ENCODE measurements around the gene ATP6V0E1.
"Not testable (repeated sequence)": the region's sequence is repeated elsewhere in the genome, so short reads cannot be mapped to it uniquely, and the experiment has no call there.

Gene ATP6V0E1

DNA sequence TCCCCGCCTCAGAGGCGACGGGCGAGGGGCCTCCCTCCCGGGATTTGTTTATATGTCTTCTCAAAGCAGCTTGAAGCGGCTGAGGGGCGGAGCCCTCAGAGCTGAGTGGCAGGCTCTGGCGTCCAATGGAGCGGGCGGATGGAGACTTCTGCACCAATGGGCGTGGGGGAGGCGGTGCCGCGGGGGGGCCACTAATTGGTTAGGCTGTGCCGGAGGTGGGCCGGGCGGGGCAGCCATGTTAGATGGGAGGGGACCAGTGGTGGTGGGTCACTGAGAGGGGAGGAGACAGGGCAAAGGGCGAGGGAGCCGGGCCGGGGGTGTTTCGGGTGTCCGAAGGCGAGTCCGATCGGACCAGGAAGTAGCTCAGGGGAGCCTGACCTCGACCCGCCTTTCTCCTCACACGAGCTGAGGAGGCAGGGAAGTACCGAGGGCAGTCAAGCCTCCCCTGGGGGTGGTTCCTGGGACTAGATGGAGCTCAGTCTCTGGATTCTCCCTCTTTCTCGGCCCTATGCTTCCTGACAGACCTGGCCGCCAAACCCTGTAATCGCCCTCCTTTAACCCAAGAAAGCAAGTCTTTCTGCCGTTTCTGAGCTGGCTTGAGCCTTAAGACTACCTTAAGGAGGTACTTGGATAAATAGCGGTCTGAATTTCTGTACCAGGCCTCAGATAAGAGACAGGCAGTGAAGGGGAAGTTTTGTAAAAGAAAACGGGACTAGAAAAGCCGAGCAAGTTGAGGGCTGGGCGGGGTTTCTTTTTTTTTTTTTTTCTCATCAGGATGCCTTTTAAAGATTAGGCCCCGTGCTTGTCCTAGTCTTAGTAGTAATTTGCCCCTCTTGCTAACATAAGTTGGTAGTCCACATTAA lies 73.7 kb downstream of the ATP6V0E1 start:
- peak; percentile 100 for DNase-seq (ENCODE audit: low spot score)
- POLR2A ChIA-PET (ENCODE audit: low non-redundant PET): interaction anchor here (0.6 to 0.7 kb wide), 3 partner anchors 87 to 286 kb away, joined by 3 to 4 read pairs (median 3); no protein-coding TSS in a partner anchor
- TF ChIP-seq, protein P1, sequence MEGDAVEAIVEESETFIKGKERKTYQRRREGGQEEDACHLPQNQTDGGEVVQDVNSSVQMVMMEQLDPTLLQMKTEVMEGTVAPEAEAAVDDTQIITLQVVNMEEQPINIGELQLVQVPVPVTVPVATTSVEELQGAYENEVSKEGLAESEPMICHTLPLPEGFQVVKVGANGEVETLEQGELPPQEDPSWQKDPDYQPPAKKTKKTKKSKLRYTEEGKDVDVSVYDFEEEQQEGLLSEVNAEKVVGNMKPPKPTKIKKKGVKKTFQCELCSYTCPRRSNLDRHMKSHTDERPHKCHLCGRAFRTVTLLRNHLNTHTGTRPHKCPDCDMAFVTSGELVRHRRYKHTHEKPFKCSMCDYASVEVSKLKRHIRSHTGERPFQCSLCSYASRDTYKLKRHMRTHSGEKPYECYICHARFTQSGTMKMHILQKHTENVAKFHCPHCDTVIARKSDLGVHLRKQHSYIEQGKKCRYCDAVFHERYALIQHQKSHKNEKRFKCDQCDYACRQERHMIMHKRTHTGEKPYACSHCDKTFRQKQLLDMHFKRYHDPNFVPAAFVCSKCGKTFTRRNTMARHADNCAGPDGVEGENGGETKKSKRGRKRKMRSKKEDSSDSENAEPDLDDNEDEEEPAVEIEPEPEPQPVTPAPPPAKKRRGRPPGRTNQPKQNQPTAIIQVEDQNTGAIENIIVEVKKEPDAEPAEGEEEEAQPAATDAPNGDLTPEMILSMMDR (conservative IDR thresholded peaks at IDR 0.05; ENCODE audit: low read depth): no peak
- H3K27ac ChIP-seq: peak overlapping the region; percentile 90
- CTCF ChIA-PET: interaction anchor here (0.5 to 1.1 kb wide), 5 partner anchors 14 to 1260 kb away, joined by 3 to 4 read pairs (median 4); partner anchors contain the start of gene ATP6V0E1

DNA sequence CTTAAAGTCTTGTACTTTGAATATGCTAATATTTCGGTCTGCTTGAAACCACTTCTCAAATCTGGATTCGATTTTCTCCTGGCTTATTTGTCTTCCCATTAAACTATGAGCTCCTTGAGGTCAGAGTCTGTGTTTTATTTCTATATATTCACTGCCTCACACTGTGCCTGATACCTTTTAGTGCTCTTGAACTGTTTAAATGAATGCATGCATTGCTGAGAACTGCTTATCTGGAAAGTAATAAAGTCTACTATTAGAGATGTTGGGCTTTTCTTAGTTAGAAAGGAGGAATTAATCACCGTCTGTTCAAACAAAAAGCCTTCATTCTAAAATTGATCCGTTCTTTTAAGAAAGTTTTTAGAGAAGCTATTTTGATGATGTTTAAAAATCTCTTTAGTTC lies 78.6 kb downstream of the ATP6V0E1 start:
- ChIA-PET POLR2A (ENCODE audit: low non-redundant PET) (no interaction called here), CTCF (no interaction called here)
- no peak overlapping the region for H3K27ac ChIP-seq
- TF ChIP-seq, protein P1 (conservative IDR thresholded peaks at IDR 0.05; ENCODE audit: low read depth): no peak
- DNase-seq (ENCODE audit: low spot score): no peak

DNA sequence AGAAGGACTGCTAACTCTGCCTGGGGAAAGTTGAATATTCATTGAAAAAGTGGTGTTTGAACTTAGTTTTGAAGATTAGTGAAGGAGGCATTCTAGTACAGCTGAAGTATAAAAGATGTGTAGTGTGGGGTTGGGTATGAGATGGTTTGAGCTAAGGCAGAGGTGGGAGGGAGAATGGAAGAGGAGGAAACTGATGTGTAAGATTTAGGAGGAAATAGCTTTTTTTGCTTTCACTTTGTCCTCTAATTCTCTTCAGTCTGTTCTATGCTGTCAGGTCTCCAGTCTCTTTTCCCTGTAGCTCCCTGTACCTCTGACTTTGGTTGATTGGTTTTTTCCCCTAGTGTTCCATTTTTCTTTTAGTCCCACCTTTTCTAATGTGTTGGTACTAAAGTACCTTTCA lies 81.6 kb downstream of the ATP6V0E1 start:
- POLR2A ChIA-PET (ENCODE audit: low non-redundant PET): no interaction called here
- H3K27ac ChIP-seq: no peak overlapping the region
- CTCF ChIA-PET: no interaction called here
- TF ChIP-seq, protein P1 (conservative IDR thresholded peaks at IDR 0.05; ENCODE audit: low read depth): no peak
- no peak for DNase-seq (ENCODE audit: low spot score)

DNA sequence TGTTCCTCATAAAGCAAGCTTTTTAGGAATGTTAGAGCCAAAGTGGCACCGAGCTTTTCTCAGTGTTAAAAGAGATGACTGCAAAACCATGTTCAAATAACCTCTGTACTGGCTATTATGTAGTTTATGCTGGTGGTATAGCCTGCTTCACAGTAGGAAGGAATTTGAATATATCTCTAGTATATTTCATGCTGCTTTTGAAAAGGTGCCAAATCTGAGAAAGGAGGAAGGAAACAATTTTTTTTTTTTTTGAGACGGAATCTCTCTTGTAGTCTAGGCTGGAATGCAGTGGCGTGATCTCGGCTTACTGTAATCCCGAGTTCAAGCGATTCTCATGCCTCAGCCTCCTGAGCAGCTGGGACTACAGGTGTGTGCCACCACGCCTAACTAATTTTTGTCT lies 86.1 kb downstream of the ATP6V0E1 start:
- CTCF ChIA-PET: no interaction called here
- H3K27ac ChIP-seq: no peak overlapping the region
- TF ChIP-seq, protein P1 (conservative IDR thresholded peaks at IDR 0.05; ENCODE audit: low read depth): no peak
- DNase-seq (ENCODE audit: low spot score): no peak
- POLR2A ChIA-PET (ENCODE audit: low non-redundant PET): no interaction called here

DNA sequence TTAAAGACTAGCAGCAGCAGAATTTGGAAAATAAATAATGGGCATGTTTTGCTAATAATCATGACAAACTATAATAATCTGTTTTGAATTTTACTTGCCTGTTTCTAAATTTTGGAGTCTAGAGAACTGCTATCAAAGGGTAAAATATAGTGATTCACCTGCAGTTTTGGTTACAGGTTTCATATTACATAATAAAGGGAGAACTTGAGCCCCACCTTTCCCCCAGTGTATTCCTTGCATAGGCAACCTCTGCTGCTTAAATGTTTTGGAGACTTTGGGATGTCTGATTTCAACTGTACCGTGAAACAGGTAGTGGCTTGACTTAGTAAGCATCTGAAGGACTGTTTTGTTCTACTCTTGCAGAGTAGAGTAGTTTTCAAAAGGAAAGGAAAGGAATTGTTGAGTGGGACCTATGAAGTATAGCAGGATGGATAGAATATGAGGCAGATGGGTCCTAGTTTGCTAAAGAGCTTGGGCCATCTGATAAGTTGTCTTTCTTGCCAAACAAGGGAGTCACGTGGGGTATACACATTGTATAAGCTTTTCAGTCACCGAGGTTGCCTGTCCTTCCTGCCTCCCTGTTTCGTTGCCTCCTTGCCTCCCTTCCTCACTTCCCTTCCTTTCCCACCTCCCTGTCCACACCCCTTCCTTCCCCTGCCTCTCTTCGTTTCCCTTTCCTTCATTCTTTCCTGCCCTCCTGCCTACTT lies 91.7 kb downstream of the ATP6V0E1 start:
- ChIA-PET POLR2A (ENCODE audit: low non-redundant PET) (no interaction called here), CTCF (no interaction called here)
- no peak overlapping the region for H3K27ac ChIP-seq

DNA sequence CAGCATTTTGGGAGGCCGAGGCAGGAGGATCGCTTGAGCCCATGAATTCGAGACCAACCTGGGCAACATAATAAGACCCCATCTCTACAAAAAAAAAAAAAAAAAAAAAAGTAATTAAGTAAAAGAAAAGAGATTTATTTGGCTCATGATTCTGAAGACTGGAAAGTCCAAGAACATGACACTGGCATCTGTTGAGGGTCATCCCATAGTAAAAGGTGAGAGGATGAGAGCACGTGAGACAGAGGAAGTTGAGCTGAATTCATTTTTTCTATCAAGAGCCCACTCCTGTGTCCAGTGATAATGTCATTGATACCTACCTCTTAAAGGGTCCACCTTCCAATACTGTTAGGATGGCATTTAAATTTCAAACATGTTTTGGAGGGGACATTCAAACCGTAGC lies 92.4 kb downstream of the ATP6V0E1 start:
- ChIA-PET CTCF (no interaction called here), POLR2A (ENCODE audit: low non-redundant PET) (no interaction called here)
- H3K27ac ChIP-seq: no peak overlapping the region
- TF ChIP-seq, protein P1 (conservative IDR thresholded peaks at IDR 0.05; ENCODE audit: low read depth): no peak
- DNase-seq (ENCODE audit: low spot score): no peak

More for the DNA sequence above, 91.7 kb downstream of the ATP6V0E1 start:
- TF ChIP-seq, protein P1 (conservative IDR thresholded peaks at IDR 0.05; ENCODE audit: low read depth): no peak
- no peak for DNase-seq (ENCODE audit: low spot score)

DNA sequence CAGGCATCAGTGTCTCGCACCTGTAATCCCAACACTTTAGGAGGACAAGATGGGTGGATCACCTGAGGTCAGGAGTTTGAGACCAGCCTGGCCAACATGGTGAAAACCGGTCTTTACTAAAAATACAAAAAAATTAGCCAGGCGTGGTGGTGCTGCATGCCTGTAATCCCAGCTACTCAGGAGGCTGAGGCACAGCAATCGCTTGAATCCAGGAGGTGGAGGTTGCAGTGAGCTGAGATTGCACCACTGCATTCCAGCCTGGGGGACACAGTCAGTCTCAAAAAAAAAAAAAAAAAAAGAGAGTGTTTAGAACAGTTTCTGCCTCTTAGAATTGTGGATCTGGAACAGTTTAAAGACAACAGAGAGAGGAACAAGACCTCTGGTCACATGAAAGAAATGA lies 92.9 kb downstream of the ATP6V0E1 start:
- DNase-seq (ENCODE audit: low spot score); POLR2A ChIA-PET (ENCODE audit: low non-redundant PET); H3K27ac ChIP-seq: not testable (repeated sequence)
- CTCF ChIA-PET: interaction anchor here (0.6 kb wide), 1 partner anchor 624 kb away, joined by 3 read pairs; no protein-coding TSS in a partner anchor

Data from RWPE1 (cell line).